Measurements from ENCODE around the gene SPATS2.

GRCh38 chr12:49451468-49452259 is 84.4 kb downstream of the SPATS2 start:
- TF ChIP-seq CTCF (IDR thresholded peaks at IDR 0.05) (no peak), EZH2 (IDR thresholded peaks at IDR 0.05) (no peak), EZH2phosphoT487 (IDR thresholded peaks at IDR 0.05) (no peak)
